H1 (cell line): ENCODE results near the gene KCNJ2. TPM values are rescaled to one million over a fixed set of nuclear protein-coding genes. Genes with fewer than 3 reads are reported as not detected.

Experiments used
- CTCF ChIA-PET: fragments of 300-600 bp; sonication (Branson Sonifier 250); formaldehyde crosslinking; loops from one replicate; lab custom pipeline; 2021; ENCODE audit not compliant: partially characterized antibody; lab: Charles Lee
- POLR2A ChIA-PET: fragments of 300-600 bp; sonication (Branson Sonifier 250); formaldehyde crosslinking; loops from one replicate; lab custom pipeline; 2021; ENCODE audit warnings: inconsistent platforms; ENCODE audit not compliant: partially characterized antibody; lab: Charles Lee
- DNase-seq, 2 experiments: peaks; one replicate each; pipeline versions ENCODE4 v3.0.0 to v3.0.0-alpha.2; 2010 to 2022; ENCODE audit warnings: low spot score in 2 of 2, low read depth in 1 of 2, mixed read lengths in 1 of 2
- FAIRE-seq: peaks from 2 replicates; lab custom pipeline; 2011; peaks lifted over from hg19 to GRCh38; lab: Jason Lieb, UNC
- H2AFZ ChIP-seq: 2 replicates; pipeline ENCODE4 v1.8.1; 2012; ENCODE audit warnings: low read length, inconsistent platforms
- H2AK5ac ChIP-seq: 2 replicates; pipeline ENCODE4 v1.6.1; 2013; ENCODE audit warnings: low read depth, low read length
- H2BK120ac ChIP-seq: replicated peaks from 2 replicates; pipeline ENCODE3; 2013; ENCODE audit warnings: low read depth, low read length, inconsistent platforms
- H2BK12ac ChIP-seq: 2 replicates; pipeline ENCODE4 v1.6.1; 2013; ENCODE audit warnings: low read depth, low read length
- H2BK15ac ChIP-seq: 2 replicates; pipeline ENCODE4 v1.6.1; 2013; ENCODE audit warnings: low read length
- H2BK20ac ChIP-seq: 2 replicates; pipeline ENCODE4 v1.6.1; 2013; ENCODE audit warnings: low read length
- H2BK5ac ChIP-seq: 2 replicates; pipeline ENCODE4 v1.6.1; 2013; ENCODE audit warnings: low read depth, low read length
- H3K14ac ChIP-seq: 2 replicates; pipeline ENCODE4 v1.6.1; 2013; ENCODE audit warnings: inconsistent platforms; ENCODE audit not compliant: insufficient read length
- H3K18ac ChIP-seq: 2 replicates; pipeline ENCODE4 v1.6.1; 2013; ENCODE audit warnings: low read length; ENCODE audit errors: extremely low read depth
- H3K23ac ChIP-seq: 2 replicates; pipeline ENCODE4 v1.6.1; 2013; ENCODE audit warnings: inconsistent platforms; ENCODE audit not compliant: insufficient read length
- H3K23me2 ChIP-seq: 2 replicates; pipeline ENCODE4 v1.6.1; 2013; ENCODE audit warnings: low read depth, low read length
- H3K27ac ChIP-seq: 2 replicates; pipeline ENCODE4 v1.6.1; 2011; ENCODE audit warnings: low read depth, low read length, inconsistent platforms
- H3K27me3 ChIP-seq, 4 experiments: replicated peaks in 1 of 4; 1 replicate in 1 of 4; 2 replicates in 3 of 4; pipeline versions ENCODE4 v1.6.1 to v1.8.1; 2011 to 2013; ENCODE audit warnings: low read length in 3 of 4, mild to moderate bottlenecking in 3 of 4, inconsistent platforms in 2 of 4, mixed read lengths in 2 of 4, moderate library complexity in 1 of 4; ENCODE audit not compliant: control insufficient read depth in 3 of 4, insufficient read depth in 3 of 4; ENCODE audit errors: extremely low read depth in 1 of 4
- H3K36me3 ChIP-seq, 4 experiments: 2 replicates each; pipeline versions ENCODE4 v1.6.1 to v1.8.1; 2011 to 2013; ENCODE audit warnings: mild to moderate bottlenecking in 4 of 4, low read length in 3 of 4, moderate library complexity in 2 of 4, control low read depth in 1 of 4, inconsistent platforms in 1 of 4; ENCODE audit not compliant: insufficient read depth in 4 of 4, control insufficient read depth in 2 of 4
- H3K4ac ChIP-seq: replicated peaks from 2 replicates; pipeline ENCODE3; 2013; ENCODE audit warnings: low read length, low read depth, mixed read lengths, inconsistent platforms; ENCODE audit not compliant: insufficient read length
- H3K4me1 ChIP-seq, 4 experiments: replicated peaks in 1 of 4; 1 replicate in 1 of 4; 2 replicates in 3 of 4; pipeline versions ENCODE4 v1.6.1 to v1.8.1; 2011 to 2013; ENCODE audit warnings: low read length in 3 of 4, inconsistent platforms in 2 of 4, mixed read lengths in 1 of 4; ENCODE audit not compliant: insufficient read depth in 4 of 4, control insufficient read depth in 3 of 4
- H3K4me2 ChIP-seq, 2 experiments: 2 replicates each; pipeline versions ENCODE4 v1.6.1 to v1.8.1; 2011 to 2013; ENCODE audit warnings: low read depth in 2 of 2, low read length in 2 of 2, control low read depth in 1 of 2, inconsistent platforms in 1 of 2, mild to moderate bottlenecking in 1 of 2; ENCODE audit not compliant: insufficient read depth in 1 of 2
- H3K4me3 ChIP-seq, 4 experiments: fragments of 200-600, 300-600 bp in 1 of 4; sonication (generic), shearing (Covaris generic), sonication (Bioruptor Twin) in 1 of 4; 2 replicates each; pipeline versions ENCODE4 v1.5.1 to v1.8.1; 2011 to 2016; ENCODE audit warnings: low read length in 4 of 4, low read depth in 3 of 4, control low read depth in 2 of 4, inconsistent platforms in 2 of 4, mild to moderate bottlenecking in 2 of 4, mixed read lengths in 1 of 4, moderate library complexity in 1 of 4; ENCODE audit not compliant: insufficient read depth in 2 of 4; ENCODE audit errors: extremely low read depth in 1 of 4
- H3K56ac ChIP-seq: replicated peaks from 2 replicates; pipeline ENCODE3; 2013; ENCODE audit warnings: low read depth, mild to moderate bottlenecking, mixed read lengths, low read length, inconsistent platforms; ENCODE audit not compliant: insufficient read length
- H3K79me1 ChIP-seq: 2 replicates; pipeline ENCODE4 v1.6.1; 2013; ENCODE audit warnings: low read depth, low read length, control low read depth
- H3K79me2 ChIP-seq, 2 experiments: 2 replicates each; pipeline versions ENCODE4 v1.6.1 to v1.8.1; 2012 to 2013; ENCODE audit warnings: low read length in 2 of 2, mild to moderate bottlenecking in 2 of 2, inconsistent platforms in 1 of 2; ENCODE audit not compliant: insufficient read depth in 2 of 2, control insufficient read depth in 1 of 2
- H3K9ac ChIP-seq, 4 experiments: replicated peaks in 1 of 4; 1 replicate in 1 of 4; 2 replicates in 3 of 4; pipeline versions ENCODE4 v1.6.1 to v1.8.1; 2011 to 2013; ENCODE audit warnings: low read depth in 3 of 4, low read length in 3 of 4, control low read depth in 2 of 4, mild to moderate bottlenecking in 2 of 4, moderate library complexity in 2 of 4, inconsistent platforms in 1 of 4; ENCODE audit errors: extremely low read depth in 1 of 4
- H3K9me3 ChIP-seq, 2 experiments: 2 replicates each; pipeline versions ENCODE4 v1.6.1 to v1.8.1; 2012 to 2013; ENCODE audit warnings: mild to moderate bottlenecking in 2 of 2, moderate library complexity in 2 of 2, control low read depth in 1 of 2, inconsistent platforms in 1 of 2, low read depth in 1 of 2, low read length in 1 of 2, mixed read lengths in 1 of 2; ENCODE audit not compliant: insufficient read depth in 2 of 2
- H4K20me1 ChIP-seq, 2 experiments: replicated peaks in 1 of 2; 2 replicates each; pipeline versions ENCODE3 to v1.8.1; 2011 to 2013; ENCODE audit warnings: inconsistent platforms in 2 of 2, low read length in 2 of 2, mild to moderate bottlenecking in 1 of 2; ENCODE audit not compliant: insufficient read depth in 2 of 2, control insufficient read depth in 1 of 2
- H4K5ac ChIP-seq: 2 replicates; pipeline ENCODE4 v1.6.1; 2013; ENCODE audit warnings: low read length, low read depth, mixed read lengths, inconsistent platforms; ENCODE audit not compliant: insufficient read length
- H4K8ac ChIP-seq: 2 replicates; pipeline ENCODE4 v1.8.0; 2013; ENCODE audit warnings: mild to moderate bottlenecking, moderate library complexity, low read length, inconsistent platforms; ENCODE audit not compliant: insufficient read depth; ENCODE audit errors: extremely low read depth
- H4K91ac ChIP-seq: replicated peaks from 2 replicates; pipeline ENCODE3; 2013; ENCODE audit warnings: low read length, mixed read lengths, inconsistent platforms; ENCODE audit not compliant: insufficient read length
- ATF3 ChIP-seq: IDR thresholded peaks from 2 replicates; pipeline ENCODE4 v1.6.1; 2011; ENCODE audit warnings: low read depth, mild to moderate bottlenecking, low read length; ENCODE audit not compliant: insufficient read depth
- CREB1 ChIP-seq: IDR thresholded peaks from 2 replicates; pipeline ENCODE4 v1.6.1; 2012; ENCODE audit warnings: inconsistent platforms
- CTBP2 ChIP-seq: IDR thresholded peaks from 2 replicates; pipeline ENCODE4 v1.7.0; 2011; ENCODE audit warnings: borderline replicate concordance, mild to moderate bottlenecking, moderate library complexity, mixed read lengths, low read length; ENCODE audit not compliant: insufficient read depth, insufficient read length
- EGR1 ChIP-seq: IDR thresholded peaks from 2 replicates; pipeline ENCODE4 v1.6.1; 2011; ENCODE audit warnings: low read depth, low read length, borderline replicate concordance
- FOSL1 ChIP-seq: IDR thresholded peaks from 2 replicates; pipeline ENCODE4 v1.6.1; 2011; ENCODE audit warnings: mild to moderate bottlenecking, low read depth, low read length, moderate library complexity; ENCODE audit not compliant: insufficient read depth
- MAFK ChIP-seq: IDR thresholded peaks from 2 replicates; pipeline ENCODE4 v1.6.1; 2012; ENCODE audit warnings: low read depth, mild to moderate bottlenecking, improper control_type of control experiment, low read length
- NANOG ChIP-seq: IDR thresholded peaks from 2 replicates; pipeline ENCODE4 v1.6.1; 2011; ENCODE audit warnings: low read length, low read depth, mild to moderate bottlenecking, inconsistent platforms; ENCODE audit not compliant: insufficient read depth, poor library complexity, severe bottlenecking
- NRF1 ChIP-seq: IDR thresholded peaks from 2 replicates; pipeline ENCODE4 v1.6.1; 2011; ENCODE audit warnings: mild to moderate bottlenecking, low read depth, low read length, improper control_type of control experiment
- POLR2AphosphoS5 ChIP-seq: IDR thresholded peaks from 2 replicates; pipeline ENCODE4 v1.6.1; 2011; ENCODE audit warnings: low read depth, low read length
- POU5F1 ChIP-seq: IDR thresholded peaks from 2 replicates; pipeline ENCODE4 v1.6.1; 2011; ENCODE audit warnings: low read depth, mild to moderate bottlenecking, low read length, moderate library complexity
- RXRA ChIP-seq: IDR thresholded peaks from 2 replicates; pipeline ENCODE4 v1.6.1; 2011; ENCODE audit warnings: low read depth, mild to moderate bottlenecking, low read length, moderate library complexity; ENCODE audit not compliant: insufficient read depth
- SIRT6 ChIP-seq: IDR thresholded peaks from one replicate; pipeline ENCODE4 v1.7.1; 2012; ENCODE audit warnings: low read length, inconsistent platforms
- SP1 ChIP-seq: IDR thresholded peaks from 2 replicates; pipeline ENCODE4 v1.6.1; 2011; ENCODE audit warnings: low read depth, low read length
- SP2 ChIP-seq: IDR thresholded peaks from 2 replicates; pipeline ENCODE4 v1.6.1; 2012; ENCODE audit warnings: mild to moderate bottlenecking, low read length, inconsistent platforms
- TAF7 ChIP-seq: optimal IDR thresholded peaks from 2 replicates; pipeline ENCODE3; 2011; ENCODE audit warnings: low read depth, mild to moderate bottlenecking, inconsistent platforms, low read length, moderate library complexity, borderline replicate concordance
- polyA plus RNA-seq, 7 experiments: library from polyadenylated mRNA; depleted of rRNA in 3 of 7; stranded (reverse) in 5 of 7; unstranded in 2 of 7; fragments of >200 nt in 5 of 7; fragments of 200-250 nt in 2 of 7; gene quantifications; 1 replicate in 5 of 7; 2 replicates in 1 of 7; 4 replicates in 1 of 7; pipeline versions ENCODE4 v1.2.1 to v1.2.3, GENCODE V29; 2011 to 2013; ENCODE audit warnings: missing spikeins in 2 of 7, mixed read lengths in 2 of 7
- total RNA-seq: library from RNA; stranded (reverse); fragmentation: NEBNext Ultra II Directional; extraction: Animal tissue kit (Norgen Biotek cat#: 25700); gene quantifications from 2 replicates; pipeline ENCODE4 v1.2.1, GENCODE V29; 2021

KCNJ2 gene
- total and polyA plus RNA-seq, 2 of the 8 experiments (the other 6 are each of a cell fraction or from before 2014, with no cell fraction given): 0.23 to 0.76 TPM

GRCh38 chr17:70195091-70195490 is 25.8 kb downstream of the KCNJ2 start:
- H3K23ac ChIP-seq: no peak overlapping the region
- ChIA-PET CTCF (no interaction called here), POLR2A (no interaction called here)

More at GRCh38 chr17:70195091-70195490, 25.8 kb downstream of the KCNJ2 start:
- no peak overlapping the region for H2BK5ac ChIP-seq
- no peak overlapping the region for H3K4me2 ChIP-seq
- no peak overlapping the region for H4K91ac ChIP-seq
- H3K27ac ChIP-seq: no peak overlapping the region
- H3K9ac ChIP-seq: no peak overlapping the region
- H3K36me3 ChIP-seq: no peaks in the 10 kb centered on the region
- no peak overlapping the region for H2BK20ac ChIP-seq
- H2AFZ ChIP-seq: no peak overlapping the region
- no peak overlapping the region for H3K14ac ChIP-seq
- no peak for DNase-seq
- no peaks in the 10 kb centered on the region for H3K9me3 ChIP-seq
- no peak overlapping the region for H2BK15ac ChIP-seq
- H3K27me3 ChIP-seq: no peaks in the 10 kb centered on the region
- no peaks in the 10 kb centered on the region for H3K23me2 ChIP-seq
- H3K4me3 ChIP-seq: no peak overlapping the region
- H3K79me2 ChIP-seq: no peaks in the 10 kb centered on the region
- H4K5ac ChIP-seq: no peak overlapping the region
- H3K4ac ChIP-seq: no peak overlapping the region
- H3K56ac ChIP-seq: no peak overlapping the region
- no peak overlapping the region for H2BK12ac ChIP-seq
- TF ChIP-seq ATF3 (no peak), POU5F1 (no peak), NANOG (no peak), TAF7 (no peak), SP2 (no peak), RXRA (no peak), SIRT6 (no peak), CREB1 (no peak), SP1 (no peak), MAFK (no peak), FOSL1 (no peak), POLR2AphosphoS5 (no peak), EGR1 (no peak), CTBP2 (no peak), NRF1 (no peak)
- 0 out of 7 replicates have a peak, but pooled peaks cover 0 to 3% (median 0%) of the 10 kb centered on the region in 4 experiments for H3K4me1 ChIP-seq
- no peak overlapping the region for H3K18ac ChIP-seq
- no peak overlapping the region for H2BK120ac ChIP-seq
- no peak overlapping the region for H4K8ac ChIP-seq
- no peaks in the 10 kb centered on the region for H3K79me1 ChIP-seq
- H2AK5ac ChIP-seq: no peak overlapping the region
- no peaks in the 10 kb centered on the region for H4K20me1 ChIP-seq
- no peak for FAIRE-seq
